ENCODE results near the gene AKTIP.
"Not testable (repeated sequence)": the region's sequence is repeated elsewhere in the genome, so short reads cannot be mapped to it uniquely, and the experiment has no call there.

DNA sequence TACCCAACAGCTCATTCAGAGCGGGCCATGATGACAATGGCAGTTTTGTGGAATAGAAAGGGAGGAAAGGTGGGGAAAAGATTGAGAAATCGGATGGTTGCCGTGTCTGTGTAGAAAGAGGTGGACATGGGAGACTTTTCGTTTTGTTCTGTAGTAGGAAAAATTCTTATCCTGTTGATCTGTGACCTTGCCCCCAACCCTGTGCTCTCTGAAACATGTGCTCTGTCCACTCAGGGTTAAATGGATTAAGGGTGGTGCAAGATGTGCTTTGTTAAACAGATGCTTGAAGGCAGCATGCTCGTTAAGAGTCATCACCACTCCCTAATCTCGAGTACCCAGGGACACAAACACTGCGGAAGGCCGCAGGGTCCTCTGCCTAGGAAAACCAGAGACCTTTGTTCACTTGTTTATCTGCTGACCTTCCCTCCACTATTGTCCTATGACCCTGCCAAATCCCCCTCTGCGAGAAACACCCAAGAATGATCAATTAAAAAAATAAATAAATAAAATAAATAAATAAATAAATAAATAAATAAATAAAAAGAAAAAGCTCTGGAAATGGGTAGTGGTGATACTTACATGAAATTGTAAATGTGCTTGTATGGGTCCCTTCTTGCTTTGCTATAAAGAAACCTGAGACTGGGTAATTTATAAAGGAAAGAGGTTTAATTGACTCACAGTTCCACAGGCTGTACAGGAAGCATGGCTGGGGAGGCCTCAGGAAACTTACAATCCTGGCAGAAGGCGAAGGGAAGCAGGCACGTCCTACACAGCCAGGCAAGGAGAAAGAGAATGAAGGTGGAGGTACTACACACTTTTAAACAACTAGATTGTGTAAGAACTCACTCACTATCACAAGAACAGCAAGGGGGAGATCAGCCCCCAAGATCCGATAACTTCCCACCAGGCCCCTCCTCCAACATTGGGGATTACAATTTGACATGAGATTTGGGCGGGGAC lies 37.0 kb upstream of the AKTIP start:
- not testable (repeated sequence) for TF ChIP-seq POLR2A, CTCF (IDR thresholded peaks at IDR 0.05)
